SK-N-SH (cell line): Measurements from ENCODE around the gene TMEM164. TPM values are rescaled to one million over a fixed set of nuclear protein-coding genes. Genes with fewer than 3 reads are reported as not detected.

Experiments
- CTCF ChIA-PET: fragments of 300-600, 350-600 bp; formaldehyde crosslinking; extraction: SDS; loops from one replicate; lab custom pipeline; 2021; lab: Yijun Ruan, JAX
- POLR2A ChIA-PET: fragments of 350-600 bp; sonication (Branson Sonifier 250); formaldehyde crosslinking; extraction: SDS; loops from one replicate; lab custom pipeline; 2020; ENCODE audit warnings: antibody characterized with exemption, inconsistent platforms; lab: Yijun Ruan, JAX
- DNase-seq: peaks from one replicate; pipeline ENCODE4 v3.0.0; 2012
- H2AFZ ChIP-seq: fragments of 200-600 bp; sonication (generic); 2 replicates; pipeline ENCODE4 v1.8.1; 2016; ENCODE audit warnings: antibody characterized with exemption, mild to moderate bottlenecking, low read depth
- H3F3A ChIP-seq: fragments of 200-600 bp; sonication (generic); replicated peaks from 2 replicates; pipeline ENCODE3; 2016; ENCODE audit warnings: antibody characterized with exemption, mild to moderate bottlenecking; ENCODE audit not compliant: insufficient read depth
- H3K27ac ChIP-seq, 2 experiments: fragments of 200-500 bp in 1 of 2; fragments of 200-600 bp in 1 of 2; sonication (Bioruptor generic) in 1 of 2; sonication (generic), shearing (Covaris generic) in 1 of 2; 2 replicates each; pipeline versions ENCODE4 v1.5.1 to v1.6.1; 2014 to 2016; ENCODE audit warnings: low read depth in 2 of 2, inconsistent platforms in 1 of 2, low read length in 1 of 2, mild to moderate bottlenecking in 1 of 2, mixed read lengths in 1 of 2
- H3K27me3 ChIP-seq: fragments of 200-600 bp; sonication (generic), shearing (Covaris generic); 2 replicates; pipeline ENCODE4 v1.6.1; 2016; ENCODE audit warnings: mixed run types; ENCODE audit not compliant: insufficient read depth
- H3K36me3 ChIP-seq, 2 experiments: fragments of 200-500 bp in 1 of 2; fragments of 200-600 bp in 1 of 2; sonication (Bioruptor generic) in 1 of 2; sonication (generic) in 1 of 2; replicated peaks in 1 of 2; 2 replicates each; pipeline versions ENCODE3 to v1.5.1; 2014 to 2016; ENCODE audit warnings: low read length in 1 of 2, mild to moderate bottlenecking in 1 of 2; ENCODE audit not compliant: insufficient read depth in 2 of 2, control insufficient read depth in 1 of 2
- H3K4me1 ChIP-seq, 2 experiments: fragments of 200-500 bp in 1 of 2; fragments of 200-600 bp in 1 of 2; sonication (Bioruptor generic) in 1 of 2; sonication (generic), shearing (Covaris generic) in 1 of 2; 2 replicates each; pipeline versions ENCODE4 v1.5.1 to v1.6.1; 2014 to 2016; ENCODE audit warnings: low read depth in 1 of 2, low read length in 1 of 2, mixed run types in 1 of 2; ENCODE audit not compliant: insufficient read depth in 2 of 2, control insufficient read depth in 1 of 2
- H3K4me2 ChIP-seq: fragments of 200-600 bp; sonication (generic), shearing (Covaris generic); 2 replicates; pipeline ENCODE4 v1.6.1; 2017; ENCODE audit warnings: mixed run types
- H3K4me3 ChIP-seq, 2 experiments: fragments of 200-500 bp in 1 of 2; fragments of 200-600 bp in 1 of 2; sonication (Bioruptor generic) in 1 of 2; sonication (generic), shearing (Covaris generic) in 1 of 2; 2 replicates each; pipeline versions ENCODE4 v1.5.1 to v1.8.1; 2014 to 2016; ENCODE audit warnings: low read depth in 2 of 2, inconsistent platforms in 1 of 2, low read length in 1 of 2, mild to moderate bottlenecking in 1 of 2, mixed read lengths in 1 of 2, moderate library complexity in 1 of 2
- H3K79me2 ChIP-seq: fragments of 200-600 bp; sonication (generic); 2 replicates; pipeline ENCODE4 v1.8.1; 2017; ENCODE audit warnings: mild to moderate bottlenecking; ENCODE audit not compliant: insufficient read depth
- H3K9ac ChIP-seq: fragments of 200-600 bp; sonication (generic); 2 replicates; pipeline ENCODE4 v1.6.1; 2017; ENCODE audit warnings: mixed run types
- H3K9me2 ChIP-seq: fragments of 200-600 bp; sonication (generic); 2 replicates; pipeline ENCODE4 v1.6.1; 2017; ENCODE audit warnings: mixed run types
- H3K9me3 ChIP-seq: fragments of 200-600 bp; sonication (generic); 2 replicates; pipeline ENCODE4 v1.6.1; 2017; ENCODE audit warnings: mixed run types, mild to moderate bottlenecking, moderate library complexity
- H4K20me1 ChIP-seq: fragments of 200-600 bp; sonication (generic); 2 replicates; pipeline ENCODE4 v1.6.1; 2017; ENCODE audit warnings: mild to moderate bottlenecking, mixed run types; ENCODE audit not compliant: insufficient read depth
- EP300 ChIP-seq, 2 experiments: IDR thresholded peaks; 2 replicates each; pipeline versions ENCODE4 v1.4.0 to v1.6.1; 2012; ENCODE audit warnings: borderline replicate concordance in 1 of 2, low read depth in 1 of 2, low read length in 1 of 2
- FOSL2 ChIP-seq: IDR thresholded peaks from 2 replicates; pipeline ENCODE4 v1.4.0; 2012; ENCODE audit warnings: low read depth, mild to moderate bottlenecking, moderate library complexity, borderline replicate concordance
- GATA2 ChIP-seq: sonication (generic); formaldehyde crosslinking; IDR thresholded peaks from 2 replicates; pipeline ENCODE4 v1.5.0; 2020; ENCODE audit warnings: mild to moderate bottlenecking, missing genetic modification reagents
- JUND ChIP-seq: IDR thresholded peaks from 2 replicates; pipeline ENCODE4 v1.4.0; 2012
- MAX ChIP-seq: IDR thresholded peaks from 2 replicates; pipeline ENCODE4 v1.4.0; 2012; ENCODE audit warnings: low read depth
- MXI1 ChIP-seq: IDR thresholded peaks from 2 replicates; pipeline ENCODE4 v1.6.1; 2012; ENCODE audit warnings: mild to moderate bottlenecking, low read depth, low read length, improper control_type of control experiment
- PBX3 ChIP-seq: IDR thresholded peaks from 2 replicates; pipeline ENCODE4; 2012
- RCOR1 ChIP-seq: fragments of 150-350 bp; IDR thresholded peaks from 2 replicates; pipeline ENCODE4 v1.6.1; 2017; ENCODE audit warnings: antibody characterized with exemption, low read length
- RXRA ChIP-seq: IDR thresholded peaks from 2 replicates; pipeline ENCODE4 v1.4.0; 2012; ENCODE audit warnings: low read depth, mild to moderate bottlenecking, borderline replicate concordance
- TAF1 ChIP-seq: IDR thresholded peaks from 2 replicates; pipeline ENCODE4 v1.6.1; 2012; ENCODE audit warnings: low read depth, mild to moderate bottlenecking, low read length, moderate library complexity, borderline replicate concordance
- TEAD4 ChIP-seq: IDR thresholded peaks from 2 replicates; pipeline ENCODE4 v1.4.0; 2012; ENCODE audit warnings: mild to moderate bottlenecking, borderline replicate concordance; ENCODE audit not compliant: insufficient read depth
- WGBS: methylation state at CpG from one replicate; pipeline ENCODE4 v1.1.6; 2017; ENCODE audit warnings: low lambda C conversion rate; 5-methylcytosine and 5-hydroxymethylcytosine counted together
- polyA plus RNA-seq, 3 experiments: library from polyadenylated mRNA; depleted of rRNA; stranded (reverse); fragments of >200 nt; gene quantifications; 2 replicates each; pipeline ENCODE4 v1.2.3, GENCODE V29; 2012
- TF ChIP-seq, protein P1 (sequence below): fragments of 200-600 bp; sonication (generic); IDR thresholded peaks from 2 replicates; pipeline ENCODE4 v1.6.1; 2017; ENCODE audit warnings: antibody characterized with exemption, mild to moderate bottlenecking, moderate library complexity
- TF ChIP-seq, protein P2 (sequence below): IDR thresholded peaks from 2 replicates; pipeline ENCODE4 v1.4.0; 2012; ENCODE audit warnings: low read depth, borderline replicate concordance
- TF ChIP-seq, protein P3 (sequence below): fragments of 150-350 bp; IDR thresholded peaks from 2 replicates; pipeline ENCODE4 v1.6.1; 2016; ENCODE audit warnings: mild to moderate bottlenecking, low read depth, low read length

TMEM164 gene
- polyA plus RNA-seq, 1 of the 3 experiments (the other 2 are of a cell fraction) = 11.9 TPM

GRCh38 chrX:110153244-110153643 is 150.3 kb downstream of the TMEM164 start:
- ChIA-PET POLR2A (no interaction called here), CTCF (interaction anchor here (19.4 kb wide), 1 partner anchor 260 kb away, joined by 315 read pairs; no protein-coding TSS in a partner anchor)
- WGBS = 50% methylated on average over 2 of the region's 2 CpGs

GRCh38 chrX:110153896-110154295 is 151.0 kb downstream of the TMEM164 start:
- WGBS = 46% methylated on average over 2 of the region's 2 CpGs
- no peaks in the 10 kb centered on the region for H3K9me3 ChIP-seq
- no peaks in the 10 kb centered on the region for H3K27me3 ChIP-seq
- H3K36me3 ChIP-seq = peaks cover 0 to 4% of the 10 kb centered on the region in 2 experiments
- no peaks in the 10 kb centered on the region for H3F3A ChIP-seq
- no peaks in the 10 kb centered on the region for H3K9me2 ChIP-seq
- H4K20me1 ChIP-seq = no peaks in the 10 kb centered on the region
- no peak overlapping the region for H3K4me3 ChIP-seq
- H3K9ac ChIP-seq = no peak overlapping the region
- H3K79me2 ChIP-seq = no peaks in the 10 kb centered on the region
- POLR2A ChIA-PET = no interaction called here
- no peak for DNase-seq
- no peak overlapping the region for H3K27ac ChIP-seq
- no peaks in the 10 kb centered on the region for H3K4me1 ChIP-seq
- no peak overlapping the region for H2AFZ ChIP-seq
- H3K4me2 ChIP-seq = no peak overlapping the region
- CTCF ChIA-PET = interaction anchor here (19.4 kb wide), 1 partner anchor 260 kb away, joined by 315 read pairs; no protein-coding TSS in a partner anchor
- TF ChIP-seq, protein P1, sequence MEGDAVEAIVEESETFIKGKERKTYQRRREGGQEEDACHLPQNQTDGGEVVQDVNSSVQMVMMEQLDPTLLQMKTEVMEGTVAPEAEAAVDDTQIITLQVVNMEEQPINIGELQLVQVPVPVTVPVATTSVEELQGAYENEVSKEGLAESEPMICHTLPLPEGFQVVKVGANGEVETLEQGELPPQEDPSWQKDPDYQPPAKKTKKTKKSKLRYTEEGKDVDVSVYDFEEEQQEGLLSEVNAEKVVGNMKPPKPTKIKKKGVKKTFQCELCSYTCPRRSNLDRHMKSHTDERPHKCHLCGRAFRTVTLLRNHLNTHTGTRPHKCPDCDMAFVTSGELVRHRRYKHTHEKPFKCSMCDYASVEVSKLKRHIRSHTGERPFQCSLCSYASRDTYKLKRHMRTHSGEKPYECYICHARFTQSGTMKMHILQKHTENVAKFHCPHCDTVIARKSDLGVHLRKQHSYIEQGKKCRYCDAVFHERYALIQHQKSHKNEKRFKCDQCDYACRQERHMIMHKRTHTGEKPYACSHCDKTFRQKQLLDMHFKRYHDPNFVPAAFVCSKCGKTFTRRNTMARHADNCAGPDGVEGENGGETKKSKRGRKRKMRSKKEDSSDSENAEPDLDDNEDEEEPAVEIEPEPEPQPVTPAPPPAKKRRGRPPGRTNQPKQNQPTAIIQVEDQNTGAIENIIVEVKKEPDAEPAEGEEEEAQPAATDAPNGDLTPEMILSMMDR = no peak
- TF ChIP-seq, protein P2, sequence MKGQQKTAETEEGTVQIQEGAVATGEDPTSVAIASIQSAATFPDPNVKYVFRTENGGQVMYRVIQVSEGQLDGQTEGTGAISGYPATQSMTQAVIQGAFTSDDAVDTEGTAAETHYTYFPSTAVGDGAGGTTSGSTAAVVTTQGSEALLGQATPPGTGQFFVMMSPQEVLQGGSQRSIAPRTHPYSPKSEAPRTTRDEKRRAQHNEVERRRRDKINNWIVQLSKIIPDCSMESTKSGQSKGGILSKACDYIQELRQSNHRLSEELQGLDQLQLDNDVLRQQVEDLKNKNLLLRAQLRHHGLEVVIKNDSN = no peak
- TF ChIP-seq GATA2 (CRISPR knock-in tag) (no peak), FOSL2 (no peak), MXI1 (no peak), PBX3 (no peak), RCOR1 (no peak), RXRA (no peak), TAF1 (no peak), JUND (no peak)
- TF ChIP-seq, protein P3, sequence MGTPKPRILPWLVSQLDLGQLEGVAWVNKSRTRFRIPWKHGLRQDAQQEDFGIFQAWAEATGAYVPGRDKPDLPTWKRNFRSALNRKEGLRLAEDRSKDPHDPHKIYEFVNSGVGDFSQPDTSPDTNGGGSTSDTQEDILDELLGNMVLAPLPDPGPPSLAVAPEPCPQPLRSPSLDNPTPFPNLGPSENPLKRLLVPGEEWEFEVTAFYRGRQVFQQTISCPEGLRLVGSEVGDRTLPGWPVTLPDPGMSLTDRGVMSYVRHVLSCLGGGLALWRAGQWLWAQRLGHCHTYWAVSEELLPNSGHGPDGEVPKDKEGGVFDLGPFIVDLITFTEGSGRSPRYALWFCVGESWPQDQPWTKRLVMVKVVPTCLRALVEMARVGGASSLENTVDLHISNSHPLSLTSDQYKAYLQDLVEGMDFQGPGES = no peak

More at GRCh38 chrX:110153244-110153643, 150.3 kb downstream of the TMEM164 start:
- no peaks in the 10 kb centered on the region for H3K9me2 ChIP-seq
- H3K9ac ChIP-seq = no peak overlapping the region
- no peak overlapping the region for H3K4me2 ChIP-seq
- DNase-seq = no peak
- no peak overlapping the region for H3K4me3 ChIP-seq
- no peaks in the 10 kb centered on the region for H3K27me3 ChIP-seq
- H3K4me1 ChIP-seq = no peaks in the 10 kb centered on the region
- no peak for TF ChIP-seq RXRA
- TF ChIP-seq, protein P1 = no peak
- no peak for TF ChIP-seq JUND
- TF ChIP-seq MAX = no peak
- TF ChIP-seq EP300 (IDR thresholded peaks at IDR 0.05; ENCODE audit: borderline replicate concordance in 1 of 2, low read depth in 1 of 2, low read length in 1 of 2) = no peak
- no peak for TF ChIP-seq PBX3
- TF ChIP-seq TEAD4 = no peak
- H3K36me3 ChIP-seq = peaks cover 0 to 4% of the 10 kb centered on the region in 2 experiments
- H2AFZ ChIP-seq = no peak overlapping the region
- H4K20me1 ChIP-seq = no peaks in the 10 kb centered on the region
- H3K27ac ChIP-seq = no peak overlapping the region
- H3F3A ChIP-seq = no peaks in the 10 kb centered on the region
- no peaks in the 10 kb centered on the region for H3K9me3 ChIP-seq
- H3K79me2 ChIP-seq = no peaks in the 10 kb centered on the region
